Type B pancreatic cell (in vitro differentiated cells): Measurements from ENCODE around the gene ALX3. TPM values are rescaled to one million over a fixed set of nuclear protein-coding genes. Genes with fewer than 3 reads are reported as not detected.

Experiments
- DNase-seq: peaks from one replicate; pipeline ENCODE4 v3.0.0; 2021; ENCODE audit warnings: mixed read lengths; ENCODE audit not compliant: unreplicated experiment; ENCODE audit errors: extremely low spot score
- H3K27ac Mint-ChIP-seq: 2 replicates; pipeline ENCODE4 v1.8.0; 2021; ENCODE audit warnings: mild to moderate bottlenecking, mixed read lengths
- H3K27me3 Mint-ChIP-seq: 2 replicates; pipeline ENCODE4 v1.8.0; 2021; ENCODE audit warnings: mixed read lengths
- H3K36me3 Mint-ChIP-seq: 2 replicates; pipeline ENCODE4 v1.8.0; 2021; ENCODE audit warnings: mixed read lengths
- H3K4me1 Mint-ChIP-seq: one replicate; pipeline ENCODE4 v1.8.0; 2021; ENCODE audit warnings: mixed read lengths; ENCODE audit not compliant: unreplicated experiment
- H3K4me3 Mint-ChIP-seq: 2 replicates; pipeline ENCODE4 v1.8.0; 2021; ENCODE audit warnings: mild to moderate bottlenecking, mixed read lengths
- H3K9me3 Mint-ChIP-seq: 2 replicates; pipeline ENCODE4 v1.8.0; 2021; ENCODE audit warnings: mixed read lengths
- CTCF ChIP-seq: fragments of 200-600 bp; sonication (generic); conservative IDR thresholded peaks from 2 replicates; pipeline ENCODE4 v1.5.0; 2021; ENCODE audit warnings: antibody characterized with exemption, mild to moderate bottlenecking
- total RNA-seq: library from RNA; stranded (reverse); gene quantifications from 2 replicates; pipeline ENCODE4 v1.2.1, GENCODE V29; 2021; ENCODE audit warnings: low replicate concordance

Gene ALX3
- total RNA-seq, 1 donor from 2014 or later, result 19.8 TPM

- Mint-ChIP-seq H3K4me3 (peak overlapping the region; percentile 78), H3K9me3 (no peaks in the 10 kb centered on the region), H3K36me3 (peaks cover 7% of the 10 kb centered on the region), H3K27ac (peak overlapping the region; percentile 48), H3K4me1 (peaks cover 16% of the 10 kb centered on the region), H3K27me3 (peaks cover 78% of the 10 kb centered on the region)
- no peak for TF ChIP-seq CTCF
- no peak for DNase-seq
Observed at GRCh38 chr1:110067479-110067892, 3.0 kb downstream of the ALX3 start.

- Mint-ChIP-seq H3K4me1 (peaks cover 17% of the 10 kb centered on the region), H3K27me3 (peaks cover 62% of the 10 kb centered on the region), H3K36me3 (peaks cover 7% of the 10 kb centered on the region), H3K4me3 (no peak overlapping the region), H3K27ac (peak overlapping the region; percentile 41), H3K9me3 (no peaks in the 10 kb centered on the region)
- TF ChIP-seq CTCF, result no peak
- DNase-seq, result no peak
Observed at GRCh38 chr1:110065841-110066240, 4.6 kb downstream of the ALX3 start.

- peaks cover 13% of the 10 kb centered on the region for H3K36me3 Mint-ChIP-seq
- TF ChIP-seq CTCF, result no peak
- no peaks in the 10 kb centered on the region for H3K9me3 Mint-ChIP-seq
- H3K27ac Mint-ChIP-seq, result no peak overlapping the region
- H3K27me3 Mint-ChIP-seq, result peaks cover 56% of the 10 kb centered on the region
- peaks cover 19% of the 10 kb centered on the region for H3K4me1 Mint-ChIP-seq
- DNase-seq, result no peak
- no peak overlapping the region for H3K4me3 Mint-ChIP-seq
Observed at GRCh38 chr1:110064576-110065337, 5.7 kb downstream of the ALX3 start.

GRCh38 chr1:110063781-110064180, 6.7 kb downstream of the ALX3 start:
- Mint-ChIP-seq H3K4me3 (no peak overlapping the region), H3K4me1 (peaks cover 29% of the 10 kb centered on the region), H3K27me3 (peaks cover 46% of the 10 kb centered on the region), H3K36me3 (peaks cover 16% of the 10 kb centered on the region), H3K27ac (no peak overlapping the region), H3K9me3 (no peaks in the 10 kb centered on the region)
- DNase-seq, result no peak
- no peak for TF ChIP-seq CTCF

- no peak overlapping the region for H3K4me3 Mint-ChIP-seq
- H3K36me3 Mint-ChIP-seq, result peaks cover 16% of the 10 kb centered on the region
- no peaks in the 10 kb centered on the region for H3K9me3 Mint-ChIP-seq
- peaks cover 36% of the 10 kb centered on the region for H3K27me3 Mint-ChIP-seq
- no peak for DNase-seq
- no peak for TF ChIP-seq CTCF
- peaks cover 36% of the 10 kb centered on the region for H3K4me1 Mint-ChIP-seq
- H3K27ac Mint-ChIP-seq, result no peak overlapping the region
Observed at GRCh38 chr1:110062612-110063011, 7.9 kb downstream of the ALX3 start.
